GM18951 (cell line): ENCODE results near the gene OSBPL10.
"Not testable (repeated sequence)": the region's sequence is repeated elsewhere in the genome, so short reads cannot be mapped to it uniquely, and the experiment has no call there.

Source experiments
- POLR2A ChIP-seq: IDR thresholded peaks from 4 replicates; pipeline ENCODE4 v1.6.1; 2011; ENCODE audit warnings: mild to moderate bottlenecking; ENCODE audit not compliant: insufficient read length, insufficient read depth; ENCODE audit errors: extremely low read depth
- in situ Hi-C: fragments of 300-500 bp; cut with MboI; formaldehyde crosslinking; loops from one replicate; pipeline ENCODE4 v1.12.0; 2022; ENCODE audit warnings: low sequenced_read_pairs, mixed read lengths, inconsistent platforms; ENCODE audit not compliant: unreplicated experiment

Gene OSBPL10

DNA sequence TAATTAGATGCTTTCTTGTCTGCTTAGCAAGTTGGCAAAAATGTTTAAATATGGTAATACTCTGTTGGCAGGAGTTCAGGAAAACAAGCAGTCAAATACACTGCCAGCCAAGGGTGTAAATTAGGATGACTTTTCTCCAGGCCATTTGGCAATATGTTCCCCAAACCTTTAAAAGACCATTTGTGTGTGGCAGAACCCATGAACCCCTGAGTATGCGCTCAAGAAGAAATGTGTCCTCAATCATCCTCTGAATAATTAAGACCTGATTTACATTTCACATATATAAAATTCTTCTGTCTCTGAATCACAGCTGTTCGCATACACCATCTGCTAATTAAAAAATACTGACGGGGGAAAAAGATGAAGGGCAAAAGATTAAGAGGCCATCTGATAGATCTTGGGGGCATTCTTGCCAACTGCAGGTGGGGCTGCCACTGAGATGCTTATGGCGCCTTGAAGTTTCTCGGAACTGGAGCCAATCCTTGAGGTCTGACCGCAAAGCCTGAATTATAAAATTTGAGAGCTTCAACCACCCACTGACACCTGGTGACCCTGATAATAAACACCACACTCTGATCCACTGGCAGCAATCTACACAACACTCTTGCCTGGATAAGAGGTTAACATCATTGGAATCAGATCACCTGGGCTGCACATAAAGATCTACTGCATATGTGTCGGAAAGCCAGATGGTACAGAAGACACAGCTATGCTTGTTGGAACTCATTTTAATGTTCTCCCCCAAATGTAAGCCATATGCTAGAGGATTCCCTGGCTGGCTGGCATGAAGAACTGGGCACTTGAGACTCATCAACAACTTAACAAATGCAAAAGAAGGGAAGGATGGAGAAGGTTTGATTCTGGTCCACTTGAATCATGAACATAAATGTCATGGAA lies 190.6 kb downstream of the OSBPL10 start:
- TF ChIP-seq POLR2A = no peak
- in situ Hi-C loops = no loop called here

DNA sequence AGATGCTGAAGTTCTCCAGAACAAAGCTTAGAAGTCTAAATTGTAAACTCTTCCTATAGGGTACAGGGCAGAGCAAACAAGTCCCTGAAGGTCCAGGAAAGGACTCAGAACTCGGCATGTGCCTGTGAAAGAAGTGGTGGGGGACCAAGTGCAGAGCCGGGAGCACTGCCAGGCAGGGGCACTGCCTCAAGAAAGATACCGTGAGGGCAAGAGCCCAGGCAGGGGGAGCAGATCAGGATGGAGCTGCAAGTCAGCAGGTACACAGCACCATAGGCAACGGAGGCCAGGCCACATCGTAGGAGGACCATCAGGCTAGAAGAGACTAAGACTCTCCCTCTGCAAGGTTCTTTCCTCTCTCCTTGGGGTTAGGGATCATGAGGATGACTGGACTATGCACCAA lies 191.6 kb downstream of the OSBPL10 start:
- in situ Hi-C loops = no loop called here
- no peak for TF ChIP-seq POLR2A

GRCh38 chr3:31785734-31786133 lies 195.3 kb downstream of the OSBPL10 start:
- no peak for TF ChIP-seq POLR2A

GRCh38 chr3:31785286-31785685 lies 195.8 kb downstream of the OSBPL10 start:
- in situ Hi-C loops = no loop called here
- TF ChIP-seq POLR2A = no peak

More at GRCh38 chr3:31785734-31786133, 195.3 kb downstream of the OSBPL10 start:
- in situ Hi-C loops = no loop called here

DNA sequence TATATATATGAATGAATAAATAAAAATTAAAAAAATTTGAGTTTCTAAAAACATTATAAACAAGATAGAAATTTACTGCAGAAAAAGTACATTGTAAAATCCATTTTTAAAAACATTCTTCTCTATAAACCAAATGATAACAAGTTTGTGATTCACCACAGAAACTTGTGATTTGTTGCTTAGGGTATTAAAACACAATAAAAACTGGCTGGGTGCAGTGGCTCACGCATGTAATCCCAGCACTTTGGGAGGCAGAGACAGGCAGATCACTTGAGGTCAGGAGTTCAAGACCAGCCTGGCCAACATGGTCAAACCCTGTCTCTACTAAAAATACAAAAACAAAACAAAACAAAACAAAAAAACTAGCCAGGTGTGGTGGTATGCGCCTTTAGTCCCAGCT lies 197.2 kb downstream of the OSBPL10 start:
- in situ Hi-C loops = not testable (repeated sequence)

GRCh38 chr3:31782306-31782705 lies 198.8 kb downstream of the OSBPL10 start:
- in situ Hi-C loops = not testable (repeated sequence)

GRCh38 chr3:31779514-31779913 lies 201.5 kb downstream of the OSBPL10 start:
- in situ Hi-C loops = no loop called here
- TF ChIP-seq POLR2A = no peak

DNA sequence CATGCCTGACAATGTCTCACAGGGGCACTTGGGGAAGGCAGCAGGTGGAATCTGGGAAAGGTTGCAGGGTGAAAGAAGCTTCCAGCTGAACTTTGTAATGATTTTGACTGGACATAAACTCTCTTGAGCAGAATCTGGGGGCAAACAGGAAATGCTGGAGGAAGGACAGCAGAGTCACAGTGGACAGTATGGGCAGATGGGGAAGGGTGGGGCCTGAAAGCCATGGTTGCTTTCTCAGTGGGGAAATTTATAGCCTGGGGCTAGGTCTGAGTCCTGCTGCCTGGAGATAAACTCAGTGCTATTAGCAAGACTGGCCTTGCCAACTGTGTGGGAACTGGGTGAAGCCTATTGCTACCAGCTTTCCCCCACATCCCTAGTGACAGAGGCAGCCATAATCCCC lies 203.2 kb downstream of the OSBPL10 start:
- TF ChIP-seq POLR2A = no peak
- in situ Hi-C loops = no loop called here

GRCh38 chr3:31777092-31777491 lies 204.0 kb downstream of the OSBPL10 start:
- no peak for TF ChIP-seq POLR2A
- in situ Hi-C loops = no loop called here

- TF ChIP-seq POLR2A = no peak
Observed at GRCh38 chr3:31776016-31776415, 205.0 kb downstream of the OSBPL10 start.

GRCh38 chr3:31775383-31775782 lies 205.7 kb downstream of the OSBPL10 start:
- in situ Hi-C loops = no loop called here
- TF ChIP-seq POLR2A = no peak

More at GRCh38 chr3:31776016-31776415, 205.0 kb downstream of the OSBPL10 start:
- in situ Hi-C loops = no loop called here

- in situ Hi-C loops = no loop called here
- no peak for TF ChIP-seq POLR2A
Observed at GRCh38 chr3:31772758-31773473, 208.1 kb downstream of the OSBPL10 start.

GRCh38 chr3:31772272-31772671 lies 208.8 kb downstream of the OSBPL10 start:
- TF ChIP-seq POLR2A = no peak
- in situ Hi-C loops = no loop called here

DNA sequence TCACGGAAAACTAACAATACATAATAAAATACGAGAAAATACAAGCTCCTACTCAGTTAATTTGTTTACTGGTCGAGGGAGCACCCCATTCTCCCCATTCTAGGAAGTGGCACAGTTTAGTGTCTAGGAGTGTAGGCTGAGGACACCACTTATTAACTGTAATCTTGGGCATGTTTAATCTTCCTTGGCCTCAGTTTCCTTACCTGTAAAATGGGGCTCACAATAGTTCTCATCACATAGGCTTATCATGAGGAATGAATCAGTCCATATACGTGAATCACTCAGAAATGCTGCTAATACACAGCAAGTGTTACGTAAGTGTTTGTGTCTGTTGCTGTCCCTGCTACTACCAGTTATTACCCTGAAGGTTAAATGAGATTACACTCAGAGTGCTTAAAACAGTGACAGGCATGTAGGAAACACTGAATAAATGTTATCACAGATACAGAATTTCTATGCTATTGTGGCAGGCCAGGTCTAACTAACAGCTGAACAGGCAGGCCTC lies 210.2 kb downstream of the OSBPL10 start:
- in situ Hi-C loops = no loop called here
- no peak for TF ChIP-seq POLR2A
